ENCODE data around the gene FAM219A. TPM values are rescaled to one million over a fixed set of nuclear protein-coding genes. Genes with fewer than 3 reads are reported as not detected.

Gene FAM219A
- total RNA-seq, 4 donors from 2014 or later = 6.6 to 14.3 (median 10.5) TPM

DNA sequence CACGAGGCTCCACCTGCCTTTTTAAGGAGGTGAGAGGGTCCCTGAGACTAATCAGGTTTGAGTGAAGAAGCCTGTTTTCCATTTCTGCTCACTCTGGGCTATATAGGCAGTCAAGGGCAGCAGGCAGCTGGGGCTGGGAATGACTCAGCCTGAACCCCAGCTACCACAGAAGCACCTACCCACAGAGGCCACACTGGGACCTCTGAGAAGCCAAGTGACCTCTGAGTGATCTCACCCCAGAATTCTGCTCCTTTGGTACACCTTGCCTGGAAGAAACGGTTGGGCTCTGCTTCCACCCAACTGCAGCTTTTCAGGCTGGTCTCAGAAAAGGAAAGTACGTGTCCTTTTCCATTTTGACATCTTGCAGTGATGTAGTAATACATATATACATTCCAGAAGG, 6.8 kb downstream of the FAM219A start:
- TF ChIP-seq, protein P1, sequence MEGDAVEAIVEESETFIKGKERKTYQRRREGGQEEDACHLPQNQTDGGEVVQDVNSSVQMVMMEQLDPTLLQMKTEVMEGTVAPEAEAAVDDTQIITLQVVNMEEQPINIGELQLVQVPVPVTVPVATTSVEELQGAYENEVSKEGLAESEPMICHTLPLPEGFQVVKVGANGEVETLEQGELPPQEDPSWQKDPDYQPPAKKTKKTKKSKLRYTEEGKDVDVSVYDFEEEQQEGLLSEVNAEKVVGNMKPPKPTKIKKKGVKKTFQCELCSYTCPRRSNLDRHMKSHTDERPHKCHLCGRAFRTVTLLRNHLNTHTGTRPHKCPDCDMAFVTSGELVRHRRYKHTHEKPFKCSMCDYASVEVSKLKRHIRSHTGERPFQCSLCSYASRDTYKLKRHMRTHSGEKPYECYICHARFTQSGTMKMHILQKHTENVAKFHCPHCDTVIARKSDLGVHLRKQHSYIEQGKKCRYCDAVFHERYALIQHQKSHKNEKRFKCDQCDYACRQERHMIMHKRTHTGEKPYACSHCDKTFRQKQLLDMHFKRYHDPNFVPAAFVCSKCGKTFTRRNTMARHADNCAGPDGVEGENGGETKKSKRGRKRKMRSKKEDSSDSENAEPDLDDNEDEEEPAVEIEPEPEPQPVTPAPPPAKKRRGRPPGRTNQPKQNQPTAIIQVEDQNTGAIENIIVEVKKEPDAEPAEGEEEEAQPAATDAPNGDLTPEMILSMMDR (IDR thresholded peaks at IDR 0.05) = no peak
- TF ChIP-seq POLR2A (IDR thresholded peaks at IDR 0.05) = no peak
- Histone ChIP-seq H3K27me3 (no peaks in the 10 kb centered on the region), H3K4me1 (peaks cover 12 to 45% of the 10 kb centered on the region in 2 donors), H3K36me3 (no peaks in the 10 kb centered on the region), H3K27ac (no peak overlapping the region), H3K4me3 (replicated peaks in 1 of 3) (no peak overlapping the region), H3K9me3 (no peaks in the 10 kb centered on the region)
- WGBS, 2 donors = 73 to 78% methylated on average over 3 of the region's 3 CpGs
- intact Hi-C loops (cut with DNase I) = no loop called here
- DNase-seq = no peak

DNA sequence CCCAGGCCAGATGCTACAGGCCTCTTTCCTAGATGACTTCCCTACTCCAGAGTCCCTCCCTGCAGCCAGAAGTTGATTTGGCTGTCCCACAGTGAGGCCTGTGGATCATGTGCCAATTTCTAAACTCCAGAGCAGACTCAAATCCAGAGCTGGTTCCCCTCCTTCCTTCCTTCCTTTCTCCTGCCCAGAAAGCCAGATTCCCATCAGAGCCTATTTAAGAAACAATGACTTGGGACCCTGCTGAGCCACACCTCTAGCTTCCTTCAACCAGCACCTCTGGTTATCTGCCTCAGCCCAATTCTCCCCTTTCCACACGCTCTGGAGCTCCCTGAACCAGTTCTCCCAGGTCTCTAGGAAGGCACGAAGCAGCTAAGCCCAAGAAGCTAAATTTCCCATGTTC, 7.2 kb downstream of the FAM219A start:
- Histone ChIP-seq H3K9me3 (no peaks in the 10 kb centered on the region), H3K36me3 (no peaks in the 10 kb centered on the region), H3K4me3 (replicated peaks in 1 of 3) (no peak overlapping the region), H3K27me3 (no peaks in the 10 kb centered on the region), H3K4me1 (peaks cover 8 to 45% of the 10 kb centered on the region in 2 donors), H3K27ac (no peak overlapping the region)
- no peak for TF ChIP-seq POLR2A (IDR thresholded peaks at IDR 0.05)
- TF ChIP-seq, protein P1 (IDR thresholded peaks at IDR 0.05) = no peak
- 78 to 90% methylated on average over 2 of the region's 2 CpGs for WGBS, 2 donors
- no peak for DNase-seq
- intact Hi-C loops (cut with DNase I) = no loop called here

DNA sequence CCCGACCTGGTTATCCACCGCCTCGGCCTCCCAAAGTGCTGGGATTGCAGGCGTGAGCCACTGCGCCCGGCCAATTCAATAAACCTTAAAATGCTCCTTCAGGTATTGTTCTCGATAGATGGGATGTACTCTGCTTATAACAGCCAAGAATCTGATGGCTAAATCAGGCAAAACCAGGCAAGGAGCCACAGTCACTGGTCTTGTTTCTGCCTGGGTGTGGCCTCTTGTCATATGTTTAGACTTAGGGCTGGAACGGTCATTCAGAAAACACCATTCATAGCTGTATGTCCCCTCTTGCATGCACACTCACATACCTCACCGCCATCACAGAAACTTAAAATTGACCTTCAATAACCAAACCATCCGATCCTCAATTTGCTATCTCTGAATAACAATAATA, 7.7 kb downstream of the FAM219A start:
- H3K27ac ChIP-seq = no peak overlapping the region
- no peaks in the 10 kb centered on the region for H3K9me3 ChIP-seq
- intact Hi-C loops (cut with DNase I) = no loop called here
- peaks cover 8 to 40% of the 10 kb centered on the region in 2 donors for H3K4me1 ChIP-seq
- no peaks in the 10 kb centered on the region for H3K36me3 ChIP-seq
- H3K27me3 ChIP-seq = no peaks in the 10 kb centered on the region
- no peak for DNase-seq
- no peak overlapping the region for H3K4me3 ChIP-seq (replicated peaks in 1 of 3)
- WGBS, 2 donors = 87 to 91% methylated on average over 9 to 10 of the region's 10 CpGs
- no peak for TF ChIP-seq POLR2A (IDR thresholded peaks at IDR 0.05)
- TF ChIP-seq, protein P1 (IDR thresholded peaks at IDR 0.05) = no peak

DNA sequence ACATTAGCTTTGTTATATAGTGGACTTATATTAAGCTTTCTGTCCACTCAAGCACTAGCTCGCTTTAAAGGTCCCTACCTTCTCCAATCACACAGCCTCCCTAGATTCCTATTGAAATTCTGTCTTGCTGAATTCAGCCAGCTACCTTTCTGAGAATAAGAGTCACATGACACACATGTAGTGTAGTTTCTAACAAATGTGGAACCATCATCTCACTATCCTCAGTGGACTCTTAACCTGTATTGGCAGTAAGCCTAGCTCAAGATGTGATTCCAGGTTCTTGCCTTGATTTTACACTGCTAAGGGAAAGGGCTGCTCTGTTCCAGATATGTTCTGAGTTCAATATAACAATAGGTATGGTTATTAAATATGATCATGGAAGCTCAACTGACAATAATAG, 11.4 kb downstream of the FAM219A start:
- Histone ChIP-seq H3K9me3 (no peaks in the 10 kb centered on the region), H3K27me3 (no peaks in the 10 kb centered on the region), H3K36me3 (no peaks in the 10 kb centered on the region), H3K4me1 (peaks cover 0 to 13% of the 10 kb centered on the region in 2 donors), H3K4me3 (replicated peaks in 1 of 3) (no peak overlapping the region), H3K27ac (no peak overlapping the region)
- no peak for TF ChIP-seq POLR2A (IDR thresholded peaks at IDR 0.05)
- TF ChIP-seq, protein P1 (IDR thresholded peaks at IDR 0.05) = no peak
- intact Hi-C loops (cut with DNase I) = no loop called here
- 92 to 97% methylated on average over 1 of the region's 1 CpG for WGBS, 2 donors
- no peak for DNase-seq

DNA sequence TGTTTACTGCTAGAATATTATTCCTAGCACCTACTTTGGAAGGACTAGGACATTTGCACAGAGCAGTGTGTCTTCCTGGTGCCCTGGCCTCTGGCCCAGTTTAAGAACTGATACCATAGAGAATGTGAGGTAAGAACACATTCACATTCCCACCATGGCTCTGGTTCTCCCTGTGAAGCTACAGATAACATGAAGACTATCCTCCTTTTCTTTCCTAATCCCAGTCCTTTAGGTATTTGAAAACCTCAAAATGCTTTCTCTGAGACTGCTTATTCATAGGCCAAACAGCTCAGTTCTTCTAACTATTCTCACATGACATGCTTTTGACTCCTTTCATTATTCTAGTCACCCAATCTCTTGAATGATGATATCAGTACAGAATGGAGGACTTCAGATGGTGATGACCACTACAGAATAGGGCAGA, 11.9 kb downstream of the FAM219A start:
- no peaks in the 10 kb centered on the region for H3K9me3 ChIP-seq
- no peaks in the 10 kb centered on the region for H3K27me3 ChIP-seq
- intact Hi-C loops (cut with DNase I) = no loop called here
- no peak overlapping the region for H3K4me3 ChIP-seq (replicated peaks in 1 of 3)
- DNase-seq = no peak
- TF ChIP-seq POLR2A (IDR thresholded peaks at IDR 0.05) = no peak
- H3K36me3 ChIP-seq = no peaks in the 10 kb centered on the region
- H3K4me1 ChIP-seq = peaks cover 0 to 13% of the 10 kb centered on the region in 2 donors
- no peak overlapping the region for H3K27ac ChIP-seq

DNA sequence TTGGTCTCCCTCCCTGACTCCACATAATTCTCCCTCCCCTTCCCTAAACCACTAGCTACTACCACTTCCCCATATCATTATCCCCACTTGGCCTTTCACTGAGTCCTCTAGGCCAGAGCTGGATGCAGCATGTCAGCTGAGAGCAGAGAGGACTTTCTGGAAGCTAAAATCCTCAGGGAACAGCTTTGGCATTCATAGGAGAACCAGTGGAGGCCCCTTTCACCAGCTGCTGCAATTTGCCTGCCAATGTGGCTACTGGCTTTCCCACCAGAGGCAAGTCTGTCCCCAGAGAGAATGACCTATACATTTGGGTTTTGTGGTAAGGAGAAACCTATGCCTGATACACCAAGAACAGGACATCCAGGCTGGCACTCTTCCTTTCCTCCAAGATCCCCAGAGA, 14.4 kb downstream of the FAM219A start:
- Histone ChIP-seq H3K4me1 (peaks cover 0 to 5% of the 10 kb centered on the region in 2 donors), H3K4me3 (replicated peaks in 1 of 3) (no peak overlapping the region), H3K9me3 (no peaks in the 10 kb centered on the region), H3K36me3 (no peaks in the 10 kb centered on the region), H3K27ac (no peak overlapping the region), H3K27me3 (no peaks in the 10 kb centered on the region)
- TF ChIP-seq POLR2A (IDR thresholded peaks at IDR 0.05) = no peak
- TF ChIP-seq, protein P1 (IDR thresholded peaks at IDR 0.05) = no peak
- no peak for DNase-seq
- intact Hi-C loops (cut with DNase I) = no loop called here
